GM19438 (cell line): ENCODE measurements around the gene PALMD.

Source experiments
- ATAC-seq: cut with Tn5 transposase; IDR thresholded peaks from one replicate; pipeline ENCODE4 v1.9.1; 2021; ENCODE audit warnings: low read depth; ENCODE audit not compliant: unreplicated experiment

Gene PALMD

DNA sequence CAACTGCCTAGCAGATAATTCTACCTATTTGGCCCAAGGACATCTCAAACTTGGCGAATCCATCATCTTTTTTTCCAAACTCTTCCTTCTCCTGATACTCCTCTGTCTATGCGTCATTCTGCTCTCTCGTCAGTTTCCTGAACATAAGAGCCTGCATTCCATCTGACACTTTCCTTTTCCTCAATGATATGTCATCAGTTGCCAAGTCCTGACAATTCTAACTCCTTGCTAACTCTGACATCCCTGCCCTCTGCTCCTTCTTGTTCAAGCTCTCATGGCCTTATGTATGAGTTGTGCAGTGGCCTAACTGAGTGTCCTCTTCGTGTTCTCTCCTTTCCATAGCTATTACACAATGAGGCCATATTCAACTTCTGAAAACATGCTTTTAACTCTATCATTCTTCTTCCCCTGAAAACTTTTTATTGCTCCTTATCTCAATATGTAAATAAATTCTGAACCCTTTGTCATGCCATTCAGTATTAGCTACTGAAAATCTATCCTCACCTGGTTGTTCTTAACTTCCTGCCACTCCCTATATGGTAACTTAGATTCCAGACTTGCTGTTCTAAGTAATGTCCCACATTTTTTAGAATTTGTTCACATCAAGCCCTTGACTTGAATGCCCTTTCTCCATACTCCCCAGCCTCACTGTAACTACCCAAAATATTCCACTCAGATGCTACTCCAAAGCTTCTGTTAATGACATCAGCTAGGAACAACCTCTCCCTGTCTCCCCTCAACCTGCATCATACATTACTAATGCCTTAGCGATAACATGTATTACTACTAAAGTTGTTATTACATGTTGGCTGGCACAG lies 11.5 kb downstream of the PALMD start:
- no peak for ATAC-seq

DNA sequence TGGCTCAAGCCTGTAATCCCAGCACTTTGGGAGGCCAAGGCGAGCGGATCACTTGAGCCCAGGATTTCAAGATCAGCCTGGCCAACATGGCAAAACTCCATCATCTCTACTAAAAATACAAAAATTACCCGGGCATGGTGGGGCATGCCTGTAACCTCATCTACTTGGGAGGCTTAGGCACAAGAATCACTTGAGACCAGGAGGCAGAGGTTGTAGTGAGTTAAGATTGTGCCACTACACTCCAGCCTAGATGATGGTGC lies 12.0 kb downstream of the PALMD start:
- ATAC-seq, result no peak

DNA sequence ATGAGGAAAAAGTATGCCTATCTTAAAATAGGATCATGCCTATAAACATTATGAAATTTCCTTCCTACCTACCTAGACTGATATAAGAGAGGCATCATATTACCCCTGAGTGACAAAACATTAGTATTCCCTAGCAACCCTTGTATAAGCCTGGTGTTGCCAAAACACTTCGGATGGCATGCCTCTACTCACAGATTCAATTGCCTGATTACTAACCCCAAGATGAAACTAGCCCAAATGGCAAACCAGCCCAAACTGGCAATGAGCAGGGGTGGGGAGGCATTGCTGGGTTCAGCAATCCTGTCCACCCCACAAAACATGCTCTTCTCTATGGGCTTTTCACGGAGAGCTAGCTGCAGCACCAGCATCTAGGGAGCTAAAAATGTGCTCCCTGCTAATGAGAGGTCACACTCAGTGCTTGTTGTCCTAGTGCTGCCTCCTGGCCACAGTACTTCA lies 13.9 kb downstream of the PALMD start:
- no peak for ATAC-seq

DNA sequence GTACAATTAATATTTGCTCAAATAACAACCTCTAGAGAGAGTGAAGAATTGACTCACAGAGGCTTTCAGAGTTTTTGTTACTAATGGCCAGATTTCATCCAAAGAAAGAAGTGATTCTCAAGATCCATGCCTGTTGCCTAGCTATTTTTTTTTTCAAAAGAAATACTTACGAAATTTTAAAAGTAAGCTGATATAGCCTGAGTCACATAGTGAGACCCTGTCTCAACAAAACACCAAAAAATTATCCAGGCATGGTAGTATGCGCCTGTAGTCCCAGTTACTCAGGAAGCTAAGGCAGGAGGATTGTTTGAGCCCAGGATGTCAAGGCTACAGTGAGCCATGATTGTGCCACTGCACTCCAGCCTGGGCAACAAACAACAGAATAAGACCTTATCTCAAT lies 14.6 kb downstream of the PALMD start:
- ATAC-seq, result no peak

- ATAC-seq, result no peak
Observed at GRCh38 chr1:99661780-99662179, 15.9 kb downstream of the PALMD start.

DNA sequence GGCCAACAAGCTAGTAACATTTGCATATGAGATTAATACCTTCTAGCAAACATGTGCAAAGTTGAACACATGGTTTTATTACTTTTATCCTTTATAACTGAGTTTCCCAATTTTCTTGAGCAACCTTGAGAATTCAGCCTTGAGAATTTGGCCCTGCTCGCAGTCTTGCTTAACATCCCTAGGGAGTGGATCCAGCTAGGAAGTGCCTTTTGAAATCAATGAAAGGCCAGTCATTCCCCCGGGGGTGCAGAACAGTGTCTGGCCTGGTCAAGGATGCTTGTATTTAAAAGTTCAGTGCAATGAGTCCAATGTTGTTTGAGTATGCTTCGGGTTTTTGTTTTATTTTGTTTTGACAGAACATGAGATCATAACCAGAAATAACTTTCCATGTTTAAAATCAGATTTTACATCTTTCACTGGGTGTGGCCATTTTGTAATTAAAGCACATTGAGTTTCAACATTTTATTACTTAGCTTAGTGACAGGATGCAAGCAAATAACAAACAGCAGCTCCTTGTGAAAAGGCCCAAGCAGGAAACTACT lies 16.7 kb downstream of the PALMD start:
- ATAC-seq, result no peak

GRCh38 chr1:99663501-99663900 lies 17.6 kb downstream of the PALMD start:
- ATAC-seq, result no peak

- no peak for ATAC-seq
Observed at GRCh38 chr1:99665212-99665611, 19.3 kb downstream of the PALMD start.

- no peak for ATAC-seq
Observed at GRCh38 chr1:99669376-99669775, 23.5 kb downstream of the PALMD start.

DNA sequence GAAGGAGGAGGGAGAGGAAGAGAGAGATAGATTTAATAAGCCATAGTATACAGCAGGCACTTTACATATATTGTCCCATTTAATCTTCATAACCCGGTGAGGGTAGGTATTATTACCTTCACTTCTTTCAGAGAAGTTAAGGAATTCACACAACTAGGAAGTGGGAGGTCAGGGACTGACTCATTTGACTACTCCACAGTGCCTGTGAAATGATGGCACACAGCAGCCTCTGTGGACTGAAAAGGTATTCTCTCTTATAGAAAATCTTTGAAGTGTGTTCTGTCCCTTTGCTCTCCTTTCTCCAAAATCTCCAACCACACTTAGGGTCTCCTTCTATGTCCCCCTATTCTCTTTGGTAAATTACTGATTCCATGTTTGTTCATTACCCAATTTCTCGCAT lies 23.9 kb downstream of the PALMD start:
- ATAC-seq, result no peak

DNA sequence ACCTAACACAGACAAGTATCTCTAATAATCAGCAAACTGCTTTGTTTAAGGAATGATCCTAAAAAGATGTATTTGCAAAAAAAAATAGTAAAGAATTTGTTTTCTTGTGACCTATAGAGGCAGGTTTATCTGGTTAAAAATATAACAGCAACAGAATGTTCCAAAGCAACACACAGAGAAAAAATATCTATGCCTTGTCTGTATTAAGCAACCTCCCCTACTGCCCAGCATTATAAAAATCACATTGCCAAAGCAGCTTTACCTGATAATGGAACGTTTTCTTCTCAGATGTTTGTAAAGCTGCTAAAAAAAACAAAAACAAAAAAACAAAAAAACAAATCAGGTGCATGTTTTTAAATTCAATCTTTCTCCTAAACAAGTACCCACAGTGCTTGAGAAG lies 24.7 kb downstream of the PALMD start:
- no peak for ATAC-seq

DNA sequence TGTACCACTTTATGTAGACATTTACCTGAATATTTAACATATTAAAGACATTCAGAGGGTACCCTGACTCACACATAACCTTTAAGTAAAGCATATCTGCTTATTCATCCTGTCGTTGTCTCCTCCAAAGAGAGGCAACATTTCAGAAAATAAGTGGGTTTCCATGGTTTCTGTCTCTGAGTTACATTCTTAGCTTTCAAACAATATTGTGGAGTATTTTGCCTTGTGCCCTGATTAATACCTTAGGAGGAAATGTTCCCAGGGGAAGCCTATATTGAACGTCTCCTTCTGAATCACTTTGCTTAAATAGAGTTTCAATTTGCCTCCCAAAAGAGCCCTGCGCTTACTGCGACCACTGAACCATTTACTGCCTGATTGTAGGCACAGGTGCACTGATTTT lies 26.1 kb downstream of the PALMD start:
- ATAC-seq, result no peak

GRCh38 chr1:99672530-99673213 lies 26.8 kb downstream of the PALMD start:
- no peak for ATAC-seq

DNA sequence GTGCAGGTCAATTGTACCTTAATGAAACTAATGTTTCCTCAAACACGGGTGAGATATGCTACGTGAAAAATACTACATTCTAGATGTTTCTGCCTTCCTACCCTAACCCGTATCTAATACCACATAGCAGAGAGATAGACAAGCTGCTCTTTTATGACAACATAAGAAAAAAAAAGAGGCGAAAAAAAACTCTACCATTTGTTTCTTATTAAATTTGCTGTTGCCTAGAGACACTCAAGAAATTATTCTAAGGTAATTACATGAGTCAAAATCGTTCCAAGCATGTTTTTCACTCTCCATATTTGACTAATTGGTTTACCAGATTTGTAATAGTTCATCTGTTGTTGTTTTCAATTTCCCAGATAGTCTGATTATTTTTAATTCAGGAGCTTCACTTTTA lies 27.4 kb downstream of the PALMD start:
- ATAC-seq, result no peak

DNA sequence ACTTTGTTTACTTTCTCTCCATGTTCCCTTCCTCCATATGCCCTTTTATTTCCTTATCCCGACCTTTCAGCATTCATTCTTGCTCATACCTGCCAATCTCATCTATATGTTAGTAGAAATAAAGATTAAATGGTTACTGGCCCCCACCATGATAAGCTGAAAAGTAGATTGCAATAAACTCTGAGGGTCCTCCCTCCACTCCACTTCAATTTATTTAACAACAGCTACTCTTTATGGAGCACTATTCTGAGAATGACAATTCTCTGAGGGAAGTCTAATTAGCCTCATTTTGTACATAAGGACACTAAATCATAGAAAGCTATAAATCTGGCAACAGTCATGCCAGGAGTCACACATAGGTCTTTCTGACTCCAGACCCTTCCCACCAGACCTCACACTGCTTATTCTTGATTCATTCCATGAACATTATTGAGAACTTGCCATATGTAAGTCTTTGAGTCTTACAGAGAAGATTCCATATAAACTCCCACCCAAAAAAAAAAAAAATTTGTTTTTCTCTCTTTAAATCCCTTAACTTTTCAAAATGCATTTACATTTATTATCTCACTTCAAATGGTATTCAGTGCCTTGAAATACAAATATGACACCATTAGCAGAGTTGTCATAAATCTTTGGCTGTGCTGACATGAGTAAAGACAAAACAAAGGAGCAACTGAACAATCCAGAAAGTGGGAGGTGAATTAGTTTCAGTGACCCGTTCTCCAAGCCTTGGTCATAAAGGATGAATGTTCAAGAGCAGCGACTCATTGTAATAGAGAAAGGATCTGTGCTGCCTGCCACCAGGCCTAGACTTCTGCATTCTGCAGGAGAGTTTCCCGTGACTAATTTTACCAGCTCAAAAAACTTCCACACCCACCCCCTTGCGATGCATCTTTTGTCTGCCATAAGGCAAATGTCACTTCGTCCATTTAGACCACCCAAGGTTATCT lies 28.5 kb downstream of the PALMD start:
- no peak for ATAC-seq

- no peak for ATAC-seq
Observed at GRCh38 chr1:99675292-99675691, 29.4 kb downstream of the PALMD start.

GRCh38 chr1:99675994-99676393 lies 30.1 kb downstream of the PALMD start:
- ATAC-seq, result no peak

DNA sequence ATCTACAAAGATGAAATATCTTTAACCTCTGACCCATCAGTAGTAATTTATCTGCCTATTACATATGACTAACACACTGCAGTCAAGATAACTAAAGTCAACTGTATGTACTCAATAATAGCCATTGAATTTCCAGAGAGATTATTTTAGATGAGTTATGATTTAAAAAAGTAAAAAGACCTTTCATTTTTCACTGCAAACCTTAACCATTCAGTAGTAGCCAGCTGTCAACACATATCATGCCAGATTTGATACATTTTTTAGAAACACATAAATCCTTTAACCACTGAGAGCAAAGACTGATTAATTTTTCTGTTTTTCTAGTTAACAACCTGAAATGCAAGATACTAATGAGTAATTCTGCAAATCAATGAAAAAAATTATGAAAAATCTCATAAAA lies 31.0 kb downstream of the PALMD start:
- ATAC-seq, result no peak

DNA sequence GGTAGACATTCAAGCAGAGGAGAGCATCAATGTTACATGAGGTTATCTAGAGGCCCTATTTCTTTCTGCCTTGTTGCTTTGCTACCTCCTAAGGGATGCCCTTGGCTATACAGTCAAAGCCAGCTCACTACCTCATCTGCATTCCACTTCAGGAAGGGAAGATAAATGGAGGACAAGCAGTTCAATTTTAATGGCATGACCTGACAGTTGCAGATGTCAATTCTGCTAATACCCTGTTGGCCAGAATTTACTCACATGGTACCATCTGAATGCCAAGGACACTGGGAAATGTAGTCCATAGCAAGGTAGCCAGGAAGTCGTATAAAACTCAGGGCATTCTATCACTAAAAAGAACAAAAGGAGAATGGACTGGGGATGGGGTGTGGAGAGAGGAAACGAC lies 31.5 kb downstream of the PALMD start:
- ATAC-seq, result no peak

- ATAC-seq, result no peak
Observed at GRCh38 chr1:99680270-99680669, 34.4 kb downstream of the PALMD start.

GRCh38 chr1:99681583-99681982 lies 35.7 kb downstream of the PALMD start:
- ATAC-seq, result no peak
